ENCODE measurements around the gene MS4A4A. TPM values are rescaled to one million over a fixed set of nuclear protein-coding genes. Genes with fewer than 3 reads are reported as not detected.

The MS4A4A gene
- total RNA-seq, 2 donors from 2014 or later, result 5.6 to 12.1 TPM

- H3K9me3 ChIP-seq, result no peaks in the 10 kb centered on the region
- no peak overlapping the region for H3K27ac ChIP-seq
- no peaks in the 10 kb centered on the region for H3K4me1 ChIP-seq
- no peaks in the 10 kb centered on the region for H3K27me3 ChIP-seq
- no peak for DNase-seq
- TF ChIP-seq CTCF (IDR thresholded peaks at IDR 0.05), result no peak
- no peaks in the 10 kb centered on the region for H3K36me3 ChIP-seq
- H3K4me3 ChIP-seq, result no peak overlapping the region
- H3K9ac ChIP-seq (ENCODE audit: low read depth in 2 of 2, low read length in 2 of 2), result no peak overlapping the region
- intact Hi-C loops (cut with DNase I), result loop anchor here (10.0 kb wide), 1 partner anchor 371 kb away; no protein-coding TSS in a partner anchor
Measured at GRCh38 chr11:60263402-60263801, 17.1 kb upstream of the MS4A4A start.

GRCh38 chr11:60264644-60265043 lies 15.8 kb upstream of the MS4A4A start:
- Histone ChIP-seq H3K27ac (no peak overlapping the region), H3K27me3 (no peaks in the 10 kb centered on the region), H3K9me3 (no peaks in the 10 kb centered on the region), H3K9ac (ENCODE audit: low read depth in 2 of 2, low read length in 2 of 2) (no peak overlapping the region), H3K4me1 (no peaks in the 10 kb centered on the region), H3K36me3 (no peaks in the 10 kb centered on the region), H3K4me3 (no peak overlapping the region)
- no peak for TF ChIP-seq CTCF (IDR thresholded peaks at IDR 0.05)
- DNase-seq, result no peak
- intact Hi-C loops (cut with DNase I), result loop anchor here (10.0 kb wide), 1 partner anchor 370 kb away; no protein-coding TSS in a partner anchor

GRCh38 chr11:60265373-60266214 lies 14.9 kb upstream of the MS4A4A start:
- intact Hi-C loops (cut with DNase I), result loop anchor here (10.0 kb wide), 1 partner anchor 369 kb away; no protein-coding TSS in a partner anchor
- TF ChIP-seq CTCF (IDR thresholded peaks at IDR 0.05), result peak; percentile 49
- H3K9me3 ChIP-seq, result no peaks in the 10 kb centered on the region
- no peak overlapping the region for H3K9ac ChIP-seq (ENCODE audit: low read depth in 2 of 2, low read length in 2 of 2)
- peak; percentile 34 for DNase-seq
- no peaks in the 10 kb centered on the region for H3K36me3 ChIP-seq
- H3K27me3 ChIP-seq, result no peaks in the 10 kb centered on the region
- H3K4me3 ChIP-seq, result no peak overlapping the region
- H3K27ac ChIP-seq, result no peak overlapping the region
- H3K4me1 ChIP-seq, result no peaks in the 10 kb centered on the region

GRCh38 chr11:60274416-60274815 lies 6.0 kb upstream of the MS4A4A start:
- Histone ChIP-seq H3K4me1 (no peaks in the 10 kb centered on the region), H3K4me3 (no peak overlapping the region), H3K36me3 (no peaks in the 10 kb centered on the region), H3K9ac (ENCODE audit: low read depth in 2 of 2, low read length in 2 of 2) (no peak overlapping the region), H3K9me3 (no peaks in the 10 kb centered on the region), H3K27ac (no peak overlapping the region), H3K27me3 (no peaks in the 10 kb centered on the region)
- TF ChIP-seq CTCF (IDR thresholded peaks at IDR 0.05), result no peak
- intact Hi-C loops (cut with DNase I), result no loop called here
- DNase-seq, result no peak

GRCh38 chr11:60281485-60281884 lies 1.0 kb downstream of the MS4A4A start:
- no peak for TF ChIP-seq CTCF (IDR thresholded peaks at IDR 0.05)
- no peaks in the 10 kb centered on the region for H3K27me3 ChIP-seq
- intact Hi-C loops (cut with DNase I), result no loop called here
- no peaks in the 10 kb centered on the region for H3K4me1 ChIP-seq
- no peak for DNase-seq
- no peaks in the 10 kb centered on the region for H3K9me3 ChIP-seq
- no peak overlapping the region for H3K4me3 ChIP-seq
- no peak overlapping the region for H3K9ac ChIP-seq (ENCODE audit: low read depth in 2 of 2, low read length in 2 of 2)
- H3K27ac ChIP-seq, result no peak overlapping the region
- no peaks in the 10 kb centered on the region for H3K36me3 ChIP-seq
